LNCAP (cell line): ENCODE results near the gene NECTIN4.

Experiments used
- TF ChIP-seq, protein P1 (sequence below): fragments of 450-650 bp; IDR thresholded peaks from 2 replicates; pipeline ENCODE4 v1.5.1; 2017; ENCODE audit warnings: mild to moderate bottlenecking

The NECTIN4 gene

DNA sequence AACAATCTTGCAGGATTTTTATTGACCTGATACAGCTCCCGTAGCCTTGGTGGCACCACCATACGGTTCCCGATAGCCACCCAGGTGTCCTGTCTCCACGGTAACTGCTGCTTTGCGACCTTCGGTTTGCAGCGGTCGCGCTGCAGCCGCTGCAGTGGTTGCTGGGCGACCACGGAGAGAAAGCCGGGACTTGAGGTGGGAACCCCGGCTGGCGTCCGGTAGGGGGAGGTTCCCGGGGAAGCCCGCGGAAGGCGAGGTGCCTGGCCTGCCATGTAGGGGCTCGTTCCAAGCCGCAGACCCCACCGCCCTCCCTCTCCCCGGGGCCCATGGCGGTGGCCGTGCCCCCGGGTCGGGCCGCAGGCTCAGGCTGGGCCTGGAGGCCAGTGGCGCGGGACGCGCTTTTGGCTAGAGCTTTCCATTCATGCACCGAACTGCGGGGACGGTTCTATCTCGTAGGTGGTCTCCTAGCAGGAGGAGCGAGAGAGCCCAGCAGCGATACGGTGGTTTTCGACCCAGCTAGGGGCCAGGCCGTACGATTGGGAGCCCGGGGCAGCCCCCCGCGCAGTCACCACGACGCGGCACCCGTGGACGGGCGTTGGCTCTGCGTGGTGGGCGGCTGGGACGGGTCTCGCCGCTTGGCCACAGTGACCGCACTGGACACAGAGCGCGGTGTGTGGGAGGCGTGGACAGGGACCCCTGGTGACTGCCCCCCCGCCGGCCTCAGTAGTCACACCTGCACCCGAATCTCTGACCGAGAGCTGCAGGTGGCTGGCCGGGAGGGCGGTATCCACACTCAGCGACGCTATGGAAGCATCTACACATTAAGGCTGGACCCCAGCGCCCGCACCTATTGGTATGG lies 9.1 kb upstream of the NECTIN4 start, which contains the start of gene KLHDC9:
Gene KLHDC9, plus strand, starts transcription at position 152 of the 859 bp plus-strand sequence. Its CDS starts 175 bp downstream, at position 327.
- TF ChIP-seq, protein P1, sequence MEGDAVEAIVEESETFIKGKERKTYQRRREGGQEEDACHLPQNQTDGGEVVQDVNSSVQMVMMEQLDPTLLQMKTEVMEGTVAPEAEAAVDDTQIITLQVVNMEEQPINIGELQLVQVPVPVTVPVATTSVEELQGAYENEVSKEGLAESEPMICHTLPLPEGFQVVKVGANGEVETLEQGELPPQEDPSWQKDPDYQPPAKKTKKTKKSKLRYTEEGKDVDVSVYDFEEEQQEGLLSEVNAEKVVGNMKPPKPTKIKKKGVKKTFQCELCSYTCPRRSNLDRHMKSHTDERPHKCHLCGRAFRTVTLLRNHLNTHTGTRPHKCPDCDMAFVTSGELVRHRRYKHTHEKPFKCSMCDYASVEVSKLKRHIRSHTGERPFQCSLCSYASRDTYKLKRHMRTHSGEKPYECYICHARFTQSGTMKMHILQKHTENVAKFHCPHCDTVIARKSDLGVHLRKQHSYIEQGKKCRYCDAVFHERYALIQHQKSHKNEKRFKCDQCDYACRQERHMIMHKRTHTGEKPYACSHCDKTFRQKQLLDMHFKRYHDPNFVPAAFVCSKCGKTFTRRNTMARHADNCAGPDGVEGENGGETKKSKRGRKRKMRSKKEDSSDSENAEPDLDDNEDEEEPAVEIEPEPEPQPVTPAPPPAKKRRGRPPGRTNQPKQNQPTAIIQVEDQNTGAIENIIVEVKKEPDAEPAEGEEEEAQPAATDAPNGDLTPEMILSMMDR = no peak

DNA sequence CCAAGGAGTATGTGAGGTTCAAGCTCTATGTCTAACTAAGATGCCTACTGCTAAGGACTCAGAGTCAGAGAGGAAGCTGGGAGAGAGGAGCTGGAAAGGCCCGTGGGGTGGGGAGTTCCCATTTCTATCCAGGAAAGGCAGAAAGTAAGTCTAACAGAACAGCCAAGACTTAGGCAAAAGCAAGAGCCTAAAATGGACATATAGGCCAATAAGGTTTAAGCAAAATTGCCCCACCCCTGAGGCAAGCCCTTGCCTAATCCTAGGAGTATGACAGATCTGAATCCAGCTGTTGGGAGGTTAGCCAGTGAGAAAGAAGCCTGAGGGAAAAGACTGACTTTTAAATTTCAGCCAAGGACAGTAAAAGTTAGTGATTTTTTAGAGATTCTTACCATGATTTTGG lies 7.2 kb upstream of the NECTIN4 start:
- TF ChIP-seq, protein P1 = no peak

DNA sequence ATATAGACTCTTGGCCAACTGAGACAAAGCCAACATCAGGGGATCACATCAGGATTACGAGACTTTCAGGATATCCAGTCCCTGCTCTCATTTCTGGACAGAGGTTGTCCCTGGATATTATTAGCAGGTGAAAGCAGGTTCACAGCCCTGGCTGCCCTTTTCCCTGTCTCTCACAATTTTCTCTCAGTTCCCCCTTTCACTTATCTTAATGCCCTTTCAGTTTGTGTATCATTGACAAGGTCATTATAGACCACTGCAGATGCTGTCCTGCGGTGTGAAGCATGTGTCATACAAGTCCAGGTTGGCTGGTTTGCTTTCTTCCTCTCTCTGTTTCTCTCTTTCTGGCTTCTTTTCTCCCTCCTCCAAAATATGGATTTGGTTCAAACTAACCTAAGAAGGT lies 6.7 kb upstream of the NECTIN4 start:
- TF ChIP-seq, protein P1 = no peak

DNA sequence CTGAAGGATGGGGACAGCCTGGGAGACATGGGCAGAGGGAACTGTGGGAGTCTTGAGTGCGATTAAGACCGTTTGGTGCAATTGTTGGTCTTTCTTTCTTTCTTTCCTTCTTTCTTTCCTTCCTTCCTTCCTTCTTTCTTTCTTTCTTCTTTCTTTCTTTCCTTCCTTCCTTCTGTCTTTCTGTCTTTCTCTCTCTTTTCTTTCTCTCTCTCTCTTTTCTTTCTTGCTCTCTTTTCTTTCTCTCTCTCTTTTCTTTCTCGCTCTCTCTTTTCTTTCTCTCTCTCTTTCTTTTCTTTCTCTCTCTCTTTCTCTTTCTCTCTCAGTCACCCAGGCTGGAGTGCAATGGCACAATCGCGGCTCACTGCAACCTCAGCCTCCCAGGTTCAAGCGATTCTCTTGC lies 5.9 kb upstream of the NECTIN4 start:
- TF ChIP-seq, protein P1 = no peak

DNA sequence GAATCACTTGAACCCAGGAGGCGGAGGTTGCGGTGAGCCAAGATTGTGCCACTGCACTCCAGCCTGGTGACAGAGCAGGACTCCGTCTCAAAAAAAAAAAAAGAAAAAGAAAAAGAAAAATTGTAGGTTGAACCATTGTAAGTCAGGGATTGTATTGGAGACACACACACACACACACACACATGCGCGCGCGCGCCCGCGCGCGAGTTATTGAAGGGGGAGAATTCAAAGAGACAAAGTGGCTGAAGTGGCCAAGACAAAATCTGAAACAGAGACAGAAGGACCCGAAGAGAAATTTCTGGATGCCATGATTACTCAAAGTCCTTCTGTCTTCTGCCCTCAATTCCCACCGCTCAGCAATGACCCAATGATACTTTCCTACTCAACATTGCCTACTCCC lies 5.1 kb upstream of the NECTIN4 start:
- TF ChIP-seq, protein P1 = no peak

DNA sequence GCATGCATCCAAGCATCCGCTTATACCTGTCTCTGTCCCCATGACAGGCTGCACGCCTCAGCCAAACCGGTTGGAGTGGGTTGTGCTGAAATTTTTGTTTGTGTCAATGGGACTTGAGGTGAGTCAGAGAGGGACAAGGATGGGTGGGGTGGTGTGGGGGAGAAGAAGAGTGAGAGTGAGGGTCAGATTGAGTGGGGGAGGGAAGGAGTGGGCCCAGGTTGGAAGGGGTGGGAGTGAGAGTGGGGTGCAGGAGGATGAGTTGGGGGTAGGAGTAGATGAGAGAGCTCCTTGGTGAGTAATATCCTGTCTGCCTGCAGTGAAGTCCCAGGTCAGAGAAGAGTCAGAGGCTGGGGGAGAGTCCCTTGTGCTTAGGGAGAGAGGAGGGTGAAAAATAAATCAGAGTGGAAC lies 3.3 kb upstream of the NECTIN4 start:
- TF ChIP-seq, protein P1 = no peak

DNA sequence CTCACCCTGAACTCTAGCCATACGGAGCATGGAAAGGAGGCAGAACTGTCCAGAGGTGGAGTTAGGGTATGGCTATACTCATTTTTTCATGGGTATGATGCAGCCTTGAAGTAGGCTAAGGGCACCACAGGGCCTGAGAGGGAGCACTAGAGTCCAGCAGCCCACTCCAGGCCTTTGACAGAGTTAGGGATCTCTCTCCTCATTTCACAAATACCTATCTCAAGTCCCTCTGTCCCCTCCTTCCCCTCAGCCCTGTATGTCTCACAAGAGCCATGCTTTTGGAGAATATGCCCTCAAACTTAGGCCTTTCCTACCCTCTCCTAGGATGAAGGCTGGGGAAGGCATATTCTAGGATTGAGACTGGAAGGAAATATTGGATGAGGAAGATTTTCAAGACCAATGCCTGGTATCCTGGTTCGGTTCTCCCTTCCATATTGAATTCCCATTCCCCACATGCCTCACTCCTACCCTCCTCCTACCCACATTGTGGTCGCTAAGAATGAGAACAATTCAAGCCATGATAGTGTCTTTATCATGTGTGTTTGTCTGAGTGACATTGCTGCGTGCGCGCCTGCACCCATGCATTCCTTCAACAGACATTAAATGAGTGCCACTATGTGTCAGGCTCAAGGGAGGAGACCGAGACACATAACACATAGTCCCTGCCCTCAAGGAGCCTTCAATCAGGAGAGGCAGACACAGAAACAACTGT lies 2.6 kb upstream of the NECTIN4 start:
- TF ChIP-seq, protein P1 = no peak
